ENCODE results near the gene ANP32E. TPM values are rescaled to one million over a fixed set of nuclear protein-coding genes. Genes with fewer than 3 reads are reported as not detected.
"Not testable (repeated sequence)": the region's sequence is repeated elsewhere in the genome, so short reads cannot be mapped to it uniquely, and the experiment has no call there.

Gene ANP32E
- total and polyA plus RNA-seq, 2 donors from 2014 or later, result 22.1 to 41.7 TPM

- Histone ChIP-seq H3K36me3 (ENCODE audit: control insufficient read depth in 2 of 3, insufficient read depth in 3 of 3, low read length in 3 of 3) (no peaks in the 10 kb centered on the region), H3K4me3 (ENCODE audit: low read length in 3 of 3) (no peak overlapping the region), H3K9me3 (ENCODE audit: control insufficient read depth in 2 of 3, insufficient read depth in 1 of 3, low read length in 3 of 3) (no peaks in the 10 kb centered on the region), H3K27me3 (ENCODE audit: control insufficient read depth, insufficient read depth, low read length) (no peaks in the 10 kb centered on the region), H3K27ac (ENCODE audit: low read depth in 2 of 2, low read length in 2 of 2) (no peak overlapping the region), H3K4me1 (ENCODE audit: control insufficient read depth in 2 of 3, insufficient read depth in 2 of 3, low read depth in 1 of 3, low read length in 3 of 3) (peaks cover 0 to 3% (median 0%) of the 10 kb centered on the region in 3 donors), H3K9ac (ENCODE audit: low read length in 3 of 3) (no peak overlapping the region)
- FAIRE-seq (no peak), DNase-seq (no peak)
- intact Hi-C loops (cut with DNase I), result no loop called here
- no peak for TF ChIP-seq CTCF (IDR thresholded peaks at IDR 0.05; ENCODE audit: borderline replicate concordance, extremely low read depth, insufficient read depth)
These were observed 25.8 kb downstream of the ANP32E start for GRCh38 chr1:150210091-150210490.

- FAIRE-seq; H3K9ac ChIP-seq (ENCODE audit: low read length in 3 of 3); H3K36me3 ChIP-seq (ENCODE audit: control insufficient read depth in 2 of 3, insufficient read depth in 3 of 3, low read length in 3 of 3); intact Hi-C loops (cut with DNase I); H3K9me3 ChIP-seq (ENCODE audit: control insufficient read depth in 2 of 3, insufficient read depth in 1 of 3, low read length in 3 of 3); H3K4me3 ChIP-seq (ENCODE audit: low read length in 3 of 3); H3K4me1 ChIP-seq (ENCODE audit: control insufficient read depth in 2 of 3, insufficient read depth in 2 of 3, low read depth in 1 of 3, low read length in 3 of 3); H3K27me3 ChIP-seq (ENCODE audit: control insufficient read depth, insufficient read depth, low read length); H3K27ac ChIP-seq (ENCODE audit: low read depth in 2 of 2, low read length in 2 of 2); DNase-seq: not testable (repeated sequence)
These were observed 27.5 kb downstream of the ANP32E start for GRCh38 chr1:150208460-150208859.

- Histone ChIP-seq H3K27ac (ENCODE audit: low read depth in 2 of 2, low read length in 2 of 2) (no peak overlapping the region), H3K9ac (ENCODE audit: low read length in 3 of 3) (no peak overlapping the region), H3K27me3 (ENCODE audit: control insufficient read depth, insufficient read depth, low read length) (no peaks in the 10 kb centered on the region), H3K36me3 (ENCODE audit: control insufficient read depth in 2 of 3, insufficient read depth in 3 of 3, low read length in 3 of 3) (no peaks in the 10 kb centered on the region), H3K4me1 (ENCODE audit: control insufficient read depth in 2 of 3, insufficient read depth in 2 of 3, low read depth in 1 of 3, low read length in 3 of 3) (no peaks in the 10 kb centered on the region), H3K4me3 (ENCODE audit: low read length in 3 of 3) (no peak overlapping the region), H3K9me3 (ENCODE audit: control insufficient read depth in 2 of 3, insufficient read depth in 1 of 3, low read length in 3 of 3) (no peaks in the 10 kb centered on the region)
- intact Hi-C loops (cut with DNase I), result no loop called here
- DNase-seq (no peak), FAIRE-seq (no peak)
- TF ChIP-seq CTCF (IDR thresholded peaks at IDR 0.05; ENCODE audit: borderline replicate concordance, extremely low read depth, insufficient read depth), result no peak
These were observed 28.5 kb downstream of the ANP32E start for GRCh38 chr1:150207281-150207971.

GRCh38 chr1:150196417-150196816 lies 39.5 kb downstream of the ANP32E start:
- no peak for FAIRE-seq
- Histone ChIP-seq H3K27me3 (ENCODE audit: control insufficient read depth, insufficient read depth, low read length) (no peaks in the 10 kb centered on the region), H3K4me1 (ENCODE audit: control insufficient read depth in 2 of 3, insufficient read depth in 2 of 3, low read depth in 1 of 3, low read length in 3 of 3) (no peaks in the 10 kb centered on the region), H3K27ac (ENCODE audit: low read depth in 2 of 2, low read length in 2 of 2) (no peak overlapping the region), H3K9me3 (ENCODE audit: control insufficient read depth in 2 of 3, insufficient read depth in 1 of 3, low read length in 3 of 3) (no peaks in the 10 kb centered on the region), H3K36me3 (ENCODE audit: control insufficient read depth in 2 of 3, insufficient read depth in 3 of 3, low read length in 3 of 3) (no peaks in the 10 kb centered on the region), H3K9ac (ENCODE audit: low read length in 3 of 3) (no peak overlapping the region), H3K4me3 (ENCODE audit: low read length in 3 of 3) (no peak overlapping the region)
- intact Hi-C loops (cut with DNase I), result no loop called here
- DNase-seq, result no peak
- no peak for TF ChIP-seq CTCF (IDR thresholded peaks at IDR 0.05; ENCODE audit: borderline replicate concordance, extremely low read depth, insufficient read depth)

Measured in kidney (tissue), 14 donors.